Stimulated activated CD4-positive, alpha-beta T cell treated with anti-CD3 and anti-CD28 coated beads, TNF-alpha, amount 100 ng/mL, for 1 hour (primary cell): ENCODE data around the gene FBXL15.

Source experiments
- DNase-seq, 3 donors: peaks; one replicate each; pipeline ENCODE4 v3.0.0-alpha.2; 2020; ENCODE audit warnings: low read depth in 3 of 3, low spot score in 1 of 3

FBXL15 gene

GRCh38 chr10:102424916-102425315, 4.3 kb downstream of the FBXL15 start:
- no peak for DNase-seq

DNA sequence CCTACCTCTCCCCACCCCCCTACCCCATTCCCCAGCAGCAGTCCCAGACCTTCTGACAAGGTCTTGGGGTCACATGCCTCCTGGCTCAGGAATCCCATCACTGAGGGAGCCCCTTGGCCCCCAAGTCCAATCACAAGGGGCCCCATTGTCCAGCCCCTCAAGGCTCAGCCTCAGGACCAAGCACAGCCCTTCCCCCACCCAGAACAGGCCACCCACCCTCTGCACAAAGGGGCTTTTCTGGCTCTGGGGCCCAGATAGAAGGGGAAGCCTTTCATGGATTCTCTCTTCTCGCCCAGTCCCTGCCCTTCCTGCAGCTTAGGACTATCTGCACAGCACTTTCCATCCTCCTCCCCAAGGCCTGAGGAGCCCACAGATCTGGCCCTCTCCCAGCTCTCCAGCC, 4.8 kb downstream of the FBXL15 start:
- DNase-seq = no peak

DNA sequence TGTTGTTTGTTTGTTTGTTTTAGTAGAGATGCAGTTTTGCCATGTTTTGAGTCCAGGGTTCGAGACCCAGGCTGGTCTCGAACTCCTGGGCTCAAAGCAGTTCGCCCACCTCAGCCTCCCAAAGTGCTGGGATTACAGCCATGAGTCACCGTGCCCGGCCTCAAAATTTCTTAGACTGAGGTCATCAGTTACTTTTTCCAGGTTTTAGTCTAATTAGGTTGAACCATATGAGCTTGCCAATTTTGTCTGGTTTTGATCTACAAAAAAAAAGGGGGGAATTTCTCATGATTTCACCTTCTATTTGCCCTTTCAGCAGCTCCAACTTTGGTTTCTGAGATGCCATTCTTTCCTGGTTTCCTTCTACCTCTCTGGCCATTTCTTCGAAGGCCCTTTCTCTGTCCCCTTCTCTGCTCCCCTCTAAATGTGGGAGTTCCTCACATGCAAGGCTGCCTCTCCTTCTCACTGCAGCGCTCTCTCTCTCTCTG, 6.2 kb downstream of the FBXL15 start:
- DNase-seq = no peak

DNA sequence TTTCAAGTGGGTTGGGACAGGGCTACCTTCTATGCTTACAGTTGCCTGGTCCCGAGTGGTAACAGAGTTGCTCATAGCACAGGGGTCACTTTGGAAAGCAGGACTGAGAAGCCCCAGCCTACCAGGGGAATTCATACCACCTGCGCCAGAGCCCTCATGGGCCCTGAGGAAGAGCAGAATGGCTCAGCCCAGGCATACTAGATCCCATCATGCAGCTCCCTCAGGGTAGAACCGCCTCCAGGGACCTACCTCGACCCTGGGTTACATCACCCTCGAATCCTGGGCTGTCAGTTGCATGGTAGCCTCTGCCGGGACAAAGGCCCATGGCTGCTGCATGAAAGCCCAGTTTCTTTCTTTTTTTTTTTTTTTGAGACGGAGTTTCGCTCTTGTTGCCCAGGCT, 8.8 kb downstream of the FBXL15 start:
- no peak for DNase-seq

GRCh38 chr10:102431452-102432124, 11.0 kb downstream of the FBXL15 start:
- no peak for DNase-seq

DNA sequence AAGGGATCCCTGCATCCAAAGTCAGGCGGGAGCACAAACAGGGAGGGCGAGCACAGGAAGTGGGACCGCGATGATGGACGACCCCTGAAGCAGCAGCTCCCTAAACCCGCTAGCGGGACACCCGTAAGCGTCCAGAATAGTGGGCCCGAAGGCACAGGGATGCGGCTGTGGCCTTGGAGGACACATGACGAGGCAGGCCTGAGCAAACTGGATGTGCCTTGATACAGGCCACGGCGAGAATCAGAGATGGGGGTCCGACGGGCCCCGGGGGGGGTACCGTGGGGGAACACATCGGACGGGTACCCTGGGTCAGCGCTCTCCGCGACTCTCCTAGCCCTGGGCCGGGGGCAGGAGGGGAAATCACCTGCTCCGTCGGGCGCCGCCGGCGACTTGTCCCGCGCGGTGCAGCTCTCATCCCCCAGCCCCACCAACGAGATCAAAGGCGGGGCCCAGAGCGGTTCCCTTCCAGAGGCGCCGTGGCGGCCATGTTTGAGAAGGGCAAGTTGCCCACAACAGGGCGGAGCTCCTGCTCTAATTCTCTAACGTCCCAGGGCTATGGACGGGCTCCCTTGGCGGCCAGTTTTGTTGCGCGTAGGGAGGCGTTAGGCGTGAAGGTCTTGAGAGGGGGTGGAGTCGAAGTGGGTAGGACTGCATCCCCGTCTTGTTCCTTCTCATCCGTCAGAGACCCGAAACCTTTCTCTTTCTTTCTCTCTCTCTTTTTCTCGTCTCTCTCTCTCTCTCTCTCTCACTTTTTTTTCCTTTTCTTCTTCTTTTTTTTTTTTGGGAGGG, 11.7 kb downstream of the FBXL15 start, which contains the start of gene CUEDC2:
Gene CUEDC2 (minus strand): TSS at position 413 of the 789 bp plus-strand sequence. CDS start 7,386 bp downstream, outside the sequence.
- DNase-seq = peak; percentile 87 to 98 (median 94)

GRCh38 chr10:102433619-102434046, 13.0 kb downstream of the FBXL15 start:
- DNase-seq = no peak

DNA sequence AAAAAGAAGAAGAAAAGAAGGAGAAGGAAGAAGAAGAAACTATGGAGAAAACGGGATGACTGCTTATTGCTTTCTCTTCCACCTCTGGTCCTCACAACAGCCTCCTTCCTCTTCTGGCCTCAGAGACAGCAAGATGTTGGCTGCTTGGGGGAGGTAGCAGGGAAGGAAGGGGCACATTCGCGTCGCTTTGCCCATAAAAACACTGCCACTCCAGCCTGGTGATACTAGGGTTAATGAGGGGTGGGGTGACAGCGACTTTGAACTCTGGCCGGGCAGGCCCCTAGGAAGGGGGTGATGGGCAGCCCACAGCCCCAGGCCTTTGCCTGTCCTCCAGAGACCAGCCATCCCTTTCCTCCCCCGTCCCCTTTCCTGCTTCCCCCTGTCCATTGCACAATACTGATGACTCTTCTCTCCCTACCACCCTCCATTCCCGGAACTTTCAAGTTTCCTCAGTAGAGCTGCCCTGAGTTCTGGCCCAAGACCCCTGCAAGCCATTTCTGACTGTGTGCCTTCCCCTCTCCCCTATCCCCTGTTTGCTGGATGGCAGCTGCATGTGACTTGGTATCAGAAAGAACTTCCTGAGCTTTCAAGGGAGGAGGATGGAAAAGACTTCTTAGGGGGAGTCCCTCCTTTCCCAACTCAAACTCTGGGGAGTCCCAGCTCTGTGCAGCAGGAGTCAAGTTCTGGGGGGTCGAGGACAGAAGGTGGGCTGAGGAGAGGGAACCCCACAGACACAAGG, 13.9 kb downstream of the FBXL15 start:
- DNase-seq = no peak

- no peak for DNase-seq
Observed at GRCh38 chr10:102435133-102435497, 14.5 kb downstream of the FBXL15 start.

GRCh38 chr10:102435529-102436233, 15.0 kb downstream of the FBXL15 start:
- DNase-seq = peak in 1 of 3 donors; percentile 15

DNA sequence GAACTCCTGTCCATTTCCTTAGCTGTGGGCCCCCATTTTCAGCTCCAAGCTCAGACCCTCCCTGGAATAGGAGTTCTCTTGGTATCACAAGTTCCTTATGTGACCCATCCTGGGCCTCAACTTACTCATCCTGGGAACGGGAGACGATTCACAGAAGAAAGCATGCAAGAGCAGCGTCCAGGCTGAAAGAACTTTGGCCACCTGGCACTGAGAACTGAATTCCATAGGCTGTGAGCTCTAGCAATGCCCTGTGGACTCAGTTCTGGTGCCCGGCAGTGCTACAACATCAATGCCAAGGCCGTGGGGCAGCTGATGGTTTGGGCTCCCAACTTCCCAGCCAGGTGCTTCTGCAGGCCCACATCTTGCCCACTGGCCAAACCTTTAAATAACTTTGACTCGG, 15.7 kb downstream of the FBXL15 start:
- DNase-seq = no peak

GRCh38 chr10:102437515-102437914, 16.9 kb downstream of the FBXL15 start:
- no peak for DNase-seq

DNA sequence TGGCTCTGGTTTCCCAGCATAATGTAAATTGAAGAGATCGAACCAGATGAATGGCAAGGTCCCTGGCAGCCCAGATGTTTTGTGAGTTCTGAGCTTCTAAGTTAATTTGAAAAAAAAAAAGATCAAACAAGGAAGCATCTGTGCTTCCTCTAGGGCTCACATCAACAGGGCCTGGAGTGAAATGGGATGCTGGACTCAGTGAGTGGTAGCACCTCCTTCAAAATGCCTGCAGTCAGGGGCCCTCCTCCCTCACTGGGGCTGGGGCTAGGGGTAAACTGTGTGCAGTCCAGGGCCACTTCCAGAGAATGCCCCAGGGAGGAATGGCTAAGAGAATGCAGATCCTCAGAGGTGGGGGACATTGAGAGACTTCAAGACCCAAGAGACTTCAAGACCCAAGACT, 17.7 kb downstream of the FBXL15 start:
- no peak for DNase-seq

GRCh38 chr10:102444851-102445250, 24.2 kb downstream of the FBXL15 start:
- no peak for DNase-seq

- peak; percentile 63 to 75 (median 68) for DNase-seq
Observed at GRCh38 chr10:102449321-102450123, 28.9 kb downstream of the FBXL15 start.

GRCh38 chr10:102450124-102450373, 29.4 kb downstream of the FBXL15 start:
- no peak for DNase-seq

GRCh38 chr10:102450374-102451104, 29.9 kb downstream of the FBXL15 start:
- DNase-seq = peak; percentile 67 to 80 (median 77)

- no peak for DNase-seq
Observed at GRCh38 chr10:102451105-102451969, 30.7 kb downstream of the FBXL15 start, which contains the start of gene C10orf95. C10orf95 (minus strand) TSS chr10:102451543; CDS start chr10:102451093, 450 bp downstream.
